ENCODE data around the gene DYNLT1.
"Not testable (repeated sequence)": the region's sequence is repeated elsewhere in the genome, so short reads cannot be mapped to it uniquely, and the experiment has no call there.

DYNLT1 gene

GRCh38 chr6:158644231-158645063, at the start of gene DYNLT1:
Gene DYNLT1 (minus strand): TSS chr6:158644743. CDS start chr6:158644708, 35 bp downstream.
- DNase-seq (ENCODE audit: low read depth) = peak; percentile 85

GRCh38 chr6:158688860-158689259, 44.3 kb upstream of the DYNLT1 start:
- no peak for DNase-seq (ENCODE audit: low read depth)

GRCh38 chr6:158687506-158687905, 43.0 kb upstream of the DYNLT1 start:
- DNase-seq (ENCODE audit: low read depth) = no peak

GRCh38 chr6:158686791-158687381, 42.3 kb upstream of the DYNLT1 start:
- no peak for DNase-seq (ENCODE audit: low read depth)

GRCh38 chr6:158686311-158686710, 41.8 kb upstream of the DYNLT1 start:
- no peak for DNase-seq (ENCODE audit: low read depth)

- DNase-seq (ENCODE audit: low read depth) = no peak
These were observed 40.3 kb upstream of the DYNLT1 start for GRCh38 chr6:158684745-158685324.

GRCh38 chr6:158684311-158684710, 39.8 kb upstream of the DYNLT1 start:
- no peak for DNase-seq (ENCODE audit: low read depth)

- no peak for DNase-seq (ENCODE audit: low read depth)
These were observed 35.9 kb upstream of the DYNLT1 start for GRCh38 chr6:158680481-158680880.

- DNase-seq (ENCODE audit: low read depth) = no peak
These were observed 35.5 kb upstream of the DYNLT1 start for GRCh38 chr6:158680015-158680414.

- no peak for DNase-seq (ENCODE audit: low read depth)
These were observed 33.5 kb upstream of the DYNLT1 start for GRCh38 chr6:158677906-158678578.

GRCh38 chr6:158677094-158677493, 32.6 kb upstream of the DYNLT1 start:
- not testable (repeated sequence) for DNase-seq (ENCODE audit: low read depth)

- DNase-seq (ENCODE audit: low read depth) = no peak
These were observed 30.0 kb upstream of the DYNLT1 start for GRCh38 chr6:158674342-158675131.

- no peak for DNase-seq (ENCODE audit: low read depth)
These were observed 28.2 kb upstream of the DYNLT1 start for GRCh38 chr6:158672726-158673125.

- not testable (repeated sequence) for DNase-seq (ENCODE audit: low read depth)
These were observed 27.6 kb upstream of the DYNLT1 start for GRCh38 chr6:158672119-158672518.

- DNase-seq (ENCODE audit: low read depth) = no peak
These were observed 24.8 kb upstream of the DYNLT1 start for GRCh38 chr6:158669145-158670035.

GRCh38 chr6:158668707-158669103, 24.2 kb upstream of the DYNLT1 start:
- no peak for DNase-seq (ENCODE audit: low read depth)

- no peak for DNase-seq (ENCODE audit: low read depth)
These were observed 22.9 kb upstream of the DYNLT1 start for GRCh38 chr6:158667360-158667981.

GRCh38 chr6:158666628-158667359, 22.3 kb upstream of the DYNLT1 start:
- DNase-seq (ENCODE audit: low read depth) = no peak

GRCh38 chr6:158665332-158665731, 20.8 kb upstream of the DYNLT1 start:
- no peak for DNase-seq (ENCODE audit: low read depth)

Data from stimulated activated CD8-positive, alpha-beta memory T cell treated with anti-CD3 and anti-CD28 coated beads, Interleukin-15, amount 100 ng/mL, for 24 hours (primary cell).